ENCODE measurements around the gene KPTN. TPM values are rescaled to one million over a fixed set of nuclear protein-coding genes. Genes with fewer than 3 reads are reported as not detected.
"Not testable (repeated sequence)": the region's sequence is repeated elsewhere in the genome, so short reads cannot be mapped to it uniquely, and the experiment has no call there.

The KPTN gene
- total and polyA plus RNA-seq, 2 of the 8 experiments (the other 6 are each of a cell fraction or from before 2014, with no cell fraction given), result 23.6 to 31.3 TPM

- not testable (repeated sequence) for H2BK5ac ChIP-seq (ENCODE audit: low read depth, low read length)
These were observed 2.2 kb upstream of the KPTN start for GRCh38 chr19:47486220-47486619.

More at GRCh38 chr19:47486220-47486619, 2.2 kb upstream of the KPTN start:
- not testable (repeated sequence) for H2BK20ac ChIP-seq (ENCODE audit: low read length); H3K18ac ChIP-seq (ENCODE audit: extremely low read depth, low read length); H3K56ac ChIP-seq (replicated peaks; ENCODE audit: insufficient read length, low read depth, low read length); H2AFZ ChIP-seq (ENCODE audit: low read length); H3K79me2 ChIP-seq (ENCODE audit: control insufficient read depth in 1 of 2, insufficient read depth in 2 of 2, low read length in 2 of 2); H2BK15ac ChIP-seq (ENCODE audit: low read length); H3K4me1 ChIP-seq (replicated peaks in 1 of 4; ENCODE audit: control insufficient read depth in 3 of 4, insufficient read depth in 4 of 4, low read length in 3 of 4); FAIRE-seq; H4K8ac ChIP-seq (ENCODE audit: extremely low read depth, insufficient read depth, low read length); H3K27ac ChIP-seq (ENCODE audit: low read depth, low read length); H3K4ac ChIP-seq (replicated peaks; ENCODE audit: insufficient read length, low read depth, low read length); H2AK5ac ChIP-seq (ENCODE audit: low read depth, low read length); H3K14ac ChIP-seq (ENCODE audit: insufficient read length); H4K91ac ChIP-seq (replicated peaks; ENCODE audit: insufficient read length, low read length); DNase-seq (ENCODE audit: low read depth in 1 of 2, low spot score in 2 of 2); H2BK12ac ChIP-seq (ENCODE audit: low read depth, low read length); H3K23ac ChIP-seq (ENCODE audit: insufficient read length); H3K4me3 ChIP-seq (ENCODE audit: extremely low read depth in 1 of 4, insufficient read depth in 2 of 4, low read depth in 3 of 4, low read length in 4 of 4); H3K4me2 ChIP-seq (ENCODE audit: insufficient read depth in 1 of 2, low read depth in 2 of 2, low read length in 2 of 2); H4K20me1 ChIP-seq (replicated peaks in 1 of 2; ENCODE audit: control insufficient read depth in 1 of 2, insufficient read depth in 2 of 2, low read length in 2 of 2); H4K5ac ChIP-seq (ENCODE audit: insufficient read length, low read depth, low read length); H2BK120ac ChIP-seq (replicated peaks; ENCODE audit: low read depth, low read length); H3K27me3 ChIP-seq (replicated peaks in 1 of 4; ENCODE audit: control insufficient read depth in 3 of 4, extremely low read depth in 1 of 4, insufficient read depth in 3 of 4, low read length in 3 of 4); H3K79me1 ChIP-seq (ENCODE audit: low read depth, low read length); H3K9me3 ChIP-seq (ENCODE audit: insufficient read depth in 2 of 2, low read depth in 1 of 2, low read length in 1 of 2); H3K9ac ChIP-seq (replicated peaks in 1 of 4; ENCODE audit: extremely low read depth in 1 of 4, low read depth in 3 of 4, low read length in 3 of 4)
- Histone ChIP-seq H3K23me2 (ENCODE audit: low read depth, low read length) (peaks cover 12% of the 10 kb centered on the region; the same call in 1 of the 2 replicates), H3K36me3 (ENCODE audit: control insufficient read depth in 2 of 4, insufficient read depth in 4 of 4, low read length in 3 of 4) (peaks cover 3 to 10% (median 5%) of the 10 kb centered on the region in 4 experiments; a peak in 4 of 8 replicates)
- POLR2A ChIA-PET (ENCODE audit: partially characterized antibody), result interaction anchor here (5.0 kb wide), 1 partner anchor 11 kb away, joined by 55 read pairs; no protein-coding TSS in a partner anchor
- WGBS, 2 experiments (ENCODE audit: extremely low coverage in 1 of 2, insufficient coverage in 1 of 2, insufficient read length in 1 of 2, insufficient replicate concordance in 2 of 2, low coverage in 1 of 2, low lambda C conversion rate in 2 of 2, missing lambda C conversion rate in 1 of 2), result 95% methylated on average over 13 of the region's 13 CpGs; no CpG with 5 or more reads in 1 of the 2 experiments
- CTCF ChIA-PET (ENCODE audit: partially characterized antibody), result interaction anchor here (0.6 to 6.3 kb wide), 6 partner anchors 9 to 1875 kb away, joined by 3 to 32 read pairs (median 4); no protein-coding TSS in a partner anchor

Data from H1 (cell line).